ENCODE results near the gene DNAH17. TPM values are rescaled to one million over a fixed set of nuclear protein-coding genes. Genes with fewer than 3 reads are reported as not detected.

Gene DNAH17
- total and polyA plus RNA-seq, 2 donors (not counting 1 experiment from before 2014, with no cell fraction given), result 0.01 to 0.12 TPM

DNA sequence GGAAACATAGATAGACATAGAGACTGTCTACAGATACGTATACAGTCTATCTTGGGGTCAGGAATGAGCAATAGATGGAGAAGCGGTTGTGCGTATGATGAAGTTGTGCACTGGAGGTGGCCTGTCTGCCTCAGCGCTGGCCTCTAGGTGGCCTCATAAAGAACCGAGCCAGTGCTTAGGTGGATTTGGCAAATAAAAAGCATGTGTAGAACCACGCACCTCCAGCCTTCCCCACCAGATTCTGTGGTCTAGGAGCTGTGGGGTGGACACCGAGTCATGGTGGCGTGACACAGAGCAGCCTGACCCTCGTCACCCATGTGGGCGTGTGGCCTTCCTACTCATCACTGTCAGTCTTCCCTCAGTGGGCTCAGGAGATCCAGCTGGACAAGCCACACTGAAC is 164.8 kb downstream of the DNAH17 start:
- Mint-ChIP-seq H3K4me1 (peaks cover 24% of the 10 kb centered on the region), H3K4me3 (no peak overlapping the region)

DNA sequence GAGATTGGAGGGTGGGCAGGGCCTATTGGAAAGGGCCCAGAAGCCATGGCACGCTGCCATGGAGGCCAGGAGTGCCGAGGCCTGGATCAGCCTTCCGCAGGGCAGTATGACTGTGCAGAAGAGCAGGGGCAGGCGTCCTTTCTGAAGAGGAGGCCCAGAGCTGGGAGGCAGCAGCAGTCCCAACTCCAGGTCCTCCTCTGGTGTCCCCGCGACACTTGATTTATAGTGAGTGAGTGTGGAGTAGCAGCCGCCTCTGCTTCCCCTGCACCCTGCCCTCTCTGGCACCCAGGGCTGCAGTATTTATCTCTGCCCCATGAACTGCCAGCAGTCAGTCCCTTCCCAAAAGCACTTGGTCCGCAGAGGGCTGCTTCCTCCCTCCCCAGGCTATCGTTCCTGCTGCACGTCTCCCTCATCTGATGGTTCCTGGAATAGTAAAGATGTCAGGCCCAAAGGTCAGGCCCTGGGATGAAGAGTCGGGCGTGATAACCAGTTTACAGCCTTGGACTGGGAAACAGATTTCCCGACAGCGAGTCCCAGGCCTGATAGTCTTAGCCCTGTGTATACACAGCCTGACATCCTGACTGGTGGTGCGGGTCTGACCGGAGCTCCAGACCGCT is 165.8 kb downstream of the DNAH17 start:
- Mint-ChIP-seq H3K4me1 (peaks cover 24% of the 10 kb centered on the region), H3K4me3 (no peak overlapping the region), H3K9me3 (ENCODE audit: insufficient read depth) (no peaks in the 10 kb centered on the region), H3K27ac (no peak overlapping the region), H3K27me3 (no peaks in the 10 kb centered on the region)
- no peak for ATAC-seq (ENCODE audit: low read depth)
- Histone ChIP-seq H3K9me3 (ENCODE audit: control extremely low read depth in 1 of 3, control insufficient read depth in 2 of 3, insufficient read depth in 1 of 3, low read length in 2 of 3) (no peaks in the 10 kb centered on the region), H4K20me1 (ENCODE audit: control insufficient read depth, insufficient read depth, low read length, poor library complexity, severe bottlenecking) (peaks cover 86% of the 10 kb centered on the region), H3K79me2 (ENCODE audit: control insufficient read depth, insufficient read depth, low read length) (peaks cover 56% of the 10 kb centered on the region), H3K36me3 (replicated peaks in 1 of 2; ENCODE audit: control extremely low read depth in 1 of 2, control insufficient read depth in 1 of 2, extremely low read depth in 1 of 2, insufficient read depth in 2 of 2, low read length in 1 of 2) (peaks cover 0 to 62% of the 10 kb centered on the region in 2 experiments), H2AFZ (ENCODE audit: insufficient read depth, low read depth, low read length, poor library complexity, severe bottlenecking) (no peak overlapping the region), H3K9ac (ENCODE audit: low read length) (no peak overlapping the region), H3K4me3 (ENCODE audit: control extremely low read depth in 1 of 5, extremely low read depth in 1 of 5, insufficient read depth in 1 of 5, low read depth in 2 of 5, low read length in 4 of 5) (no peak overlapping the region), H3K27me3 (replicated peaks in 1 of 4; ENCODE audit: control extremely low read depth in 1 of 4, control insufficient read depth in 3 of 4, insufficient read depth in 4 of 4, low read length in 3 of 4) (no peaks in the 10 kb centered on the region), H3K4me2 (replicated peaks; ENCODE audit: low read depth, low read length, poor library complexity, severe bottlenecking) (no peak overlapping the region), H3K27ac (ENCODE audit: low read length in 2 of 2) (no peak overlapping the region), H3K4me1 (ENCODE audit: control insufficient read depth in 2 of 2, insufficient read depth in 2 of 2, low read length in 2 of 2) (peaks cover 0 to 6% of the 10 kb centered on the region in 2 donors)
- WGBS (ENCODE audit: insufficient coverage), result 95% methylated on average over 11 of the region's 17 CpGs
- ChIA-PET POLR2A (no interaction called here), CTCF (interaction anchor here (0.6 to 2.1 kb wide), 3 partner anchors 10 to 135 kb away, joined by 3 to 9 read pairs (median 4); no protein-coding TSS in a partner anchor)
- no peak for DNase-seq
- TF ChIP-seq EZH2 (IDR thresholded peaks at IDR 0.05; ENCODE audit: borderline replicate concordance, insufficient read depth, low read depth, low read length, poor library complexity, severe bottlenecking), result no peak
- TF ChIP-seq, protein P1, sequence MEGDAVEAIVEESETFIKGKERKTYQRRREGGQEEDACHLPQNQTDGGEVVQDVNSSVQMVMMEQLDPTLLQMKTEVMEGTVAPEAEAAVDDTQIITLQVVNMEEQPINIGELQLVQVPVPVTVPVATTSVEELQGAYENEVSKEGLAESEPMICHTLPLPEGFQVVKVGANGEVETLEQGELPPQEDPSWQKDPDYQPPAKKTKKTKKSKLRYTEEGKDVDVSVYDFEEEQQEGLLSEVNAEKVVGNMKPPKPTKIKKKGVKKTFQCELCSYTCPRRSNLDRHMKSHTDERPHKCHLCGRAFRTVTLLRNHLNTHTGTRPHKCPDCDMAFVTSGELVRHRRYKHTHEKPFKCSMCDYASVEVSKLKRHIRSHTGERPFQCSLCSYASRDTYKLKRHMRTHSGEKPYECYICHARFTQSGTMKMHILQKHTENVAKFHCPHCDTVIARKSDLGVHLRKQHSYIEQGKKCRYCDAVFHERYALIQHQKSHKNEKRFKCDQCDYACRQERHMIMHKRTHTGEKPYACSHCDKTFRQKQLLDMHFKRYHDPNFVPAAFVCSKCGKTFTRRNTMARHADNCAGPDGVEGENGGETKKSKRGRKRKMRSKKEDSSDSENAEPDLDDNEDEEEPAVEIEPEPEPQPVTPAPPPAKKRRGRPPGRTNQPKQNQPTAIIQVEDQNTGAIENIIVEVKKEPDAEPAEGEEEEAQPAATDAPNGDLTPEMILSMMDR (IDR thresholded peaks at IDR 0.05), result no peak
- intact Hi-C loops (cut with micrococcal nuclease), result no loop called here

More for the DNA sequence above, 164.8 kb downstream of the DNAH17 start:
- CTCF ChIA-PET, result interaction anchor here (0.6 to 1.0 kb wide), 3 partner anchors 9 to 296 kb away, joined by 3 to 4 read pairs (median 3); no protein-coding TSS in a partner anchor
- DNase-seq (no peak), ATAC-seq (ENCODE audit: low read depth) (no peak)
- intact Hi-C loops (cut with micrococcal nuclease), result no loop called here
- H3K27ac Mint-ChIP-seq, result peak overlapping the region; percentile 20
- H3K4me3 ChIP-seq (ENCODE audit: control extremely low read depth in 1 of 5, extremely low read depth in 1 of 5, insufficient read depth in 1 of 5, low read depth in 2 of 5, low read length in 4 of 5), result no peak overlapping the region
- no peak overlapping the region for H3K9ac ChIP-seq (ENCODE audit: low read length)
- TF ChIP-seq, protein P1 (IDR thresholded peaks at IDR 0.05), result no peak
- no peak for TF ChIP-seq EZH2 (IDR thresholded peaks at IDR 0.05; ENCODE audit: borderline replicate concordance, insufficient read depth, low read depth, low read length, poor library complexity, severe bottlenecking)
- peaks cover 0 to 61% of the 10 kb centered on the region in 2 experiments for H3K36me3 ChIP-seq (replicated peaks in 1 of 2; ENCODE audit: control extremely low read depth in 1 of 2, control insufficient read depth in 1 of 2, extremely low read depth in 1 of 2, insufficient read depth in 2 of 2, low read length in 1 of 2)
- peaks cover 0 to 6% of the 10 kb centered on the region in 2 donors for H3K4me1 ChIP-seq (ENCODE audit: control insufficient read depth in 2 of 2, insufficient read depth in 2 of 2, low read length in 2 of 2)
- no peaks in the 10 kb centered on the region for H3K27me3 Mint-ChIP-seq
- H2AFZ ChIP-seq (ENCODE audit: insufficient read depth, low read depth, low read length, poor library complexity, severe bottlenecking), result no peak overlapping the region
- peaks cover 79% of the 10 kb centered on the region for H4K20me1 ChIP-seq (ENCODE audit: control insufficient read depth, insufficient read depth, low read length, poor library complexity, severe bottlenecking)
- no peak overlapping the region for H3K4me2 ChIP-seq (replicated peaks; ENCODE audit: low read depth, low read length, poor library complexity, severe bottlenecking)
- POLR2A ChIA-PET, result interaction anchor here (0.6 kb wide), 1 partner anchor 321 kb away, joined by 3 read pairs; no protein-coding TSS in a partner anchor
- H3K9me3 Mint-ChIP-seq (ENCODE audit: insufficient read depth), result no peaks in the 10 kb centered on the region
- no peak overlapping the region for H3K27ac ChIP-seq (ENCODE audit: low read length in 2 of 2)
- 90% methylated on average over 6 of the region's 10 CpGs for WGBS (ENCODE audit: insufficient coverage)
- H3K79me2 ChIP-seq (ENCODE audit: control insufficient read depth, insufficient read depth, low read length), result peaks cover 46% of the 10 kb centered on the region
- no peaks in the 10 kb centered on the region for H3K9me3 ChIP-seq (ENCODE audit: control extremely low read depth in 1 of 3, control insufficient read depth in 2 of 3, insufficient read depth in 1 of 3, low read length in 2 of 3)
- H3K27me3 ChIP-seq (replicated peaks in 1 of 4; ENCODE audit: control extremely low read depth in 1 of 4, control insufficient read depth in 3 of 4, insufficient read depth in 4 of 4, low read length in 3 of 4), result no peaks in the 10 kb centered on the region
